ENCODE data around the gene QARS1. TPM values are rescaled to one million over a fixed set of nuclear protein-coding genes. Genes with fewer than 3 reads are reported as not detected.

The QARS1 gene
- total and polyA plus RNA-seq, 11 donors, result 145 to 221 (median 194) TPM

DNA sequence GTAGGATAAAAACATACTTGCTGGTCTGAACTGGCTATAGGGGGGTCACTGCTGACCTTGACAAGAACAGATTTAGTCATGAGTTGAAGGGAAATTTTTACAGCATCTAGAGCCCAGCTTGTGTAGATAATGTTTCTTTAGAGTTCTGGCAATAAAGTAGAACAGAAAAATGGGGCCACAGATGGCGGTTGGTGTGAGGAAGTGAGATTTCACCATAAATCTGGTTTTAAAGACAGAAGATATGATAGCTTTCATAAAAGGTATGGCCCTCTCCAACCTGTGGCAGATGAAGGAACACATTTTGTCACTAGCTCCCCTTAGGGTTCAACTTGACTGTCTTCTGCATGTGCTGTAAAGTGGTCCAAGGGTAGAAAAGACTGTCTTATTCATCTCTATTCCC, 51.0 kb downstream of the QARS1 start:
- no peak for ATAC-seq
- Histone ChIP-seq H3K9me3 (no peaks in the 10 kb centered on the region), H3K27me3 (no peaks in the 10 kb centered on the region), H3K27ac (no peak overlapping the region), H3K4me1 (no peaks in the 10 kb centered on the region), H3K36me3 (peaks cover 3 to 81% (median 67%) of the 10 kb centered on the region in 9 donors), H3K4me3 (no peak overlapping the region)
- DNase-seq, result no peak
- TF ChIP-seq POLR2A (IDR thresholded peaks at IDR 0.05), result no peak
- TF ChIP-seq, protein P1, sequence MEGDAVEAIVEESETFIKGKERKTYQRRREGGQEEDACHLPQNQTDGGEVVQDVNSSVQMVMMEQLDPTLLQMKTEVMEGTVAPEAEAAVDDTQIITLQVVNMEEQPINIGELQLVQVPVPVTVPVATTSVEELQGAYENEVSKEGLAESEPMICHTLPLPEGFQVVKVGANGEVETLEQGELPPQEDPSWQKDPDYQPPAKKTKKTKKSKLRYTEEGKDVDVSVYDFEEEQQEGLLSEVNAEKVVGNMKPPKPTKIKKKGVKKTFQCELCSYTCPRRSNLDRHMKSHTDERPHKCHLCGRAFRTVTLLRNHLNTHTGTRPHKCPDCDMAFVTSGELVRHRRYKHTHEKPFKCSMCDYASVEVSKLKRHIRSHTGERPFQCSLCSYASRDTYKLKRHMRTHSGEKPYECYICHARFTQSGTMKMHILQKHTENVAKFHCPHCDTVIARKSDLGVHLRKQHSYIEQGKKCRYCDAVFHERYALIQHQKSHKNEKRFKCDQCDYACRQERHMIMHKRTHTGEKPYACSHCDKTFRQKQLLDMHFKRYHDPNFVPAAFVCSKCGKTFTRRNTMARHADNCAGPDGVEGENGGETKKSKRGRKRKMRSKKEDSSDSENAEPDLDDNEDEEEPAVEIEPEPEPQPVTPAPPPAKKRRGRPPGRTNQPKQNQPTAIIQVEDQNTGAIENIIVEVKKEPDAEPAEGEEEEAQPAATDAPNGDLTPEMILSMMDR (IDR thresholded peaks at IDR 0.05), result no peak
- 86 to 93% (median 88%) methylated on average over 1 of the region's 1 CpG for WGBS, 4 donors
- intact Hi-C loops (cut with DNase I), result no loop called here

Small RNA genes within 50 kb of the gene (microRNA-seq; reads per million reads assigned to microRNA genes)
- 0 to 0.21 (median 0.06) reads per million in 4 donors for gene MIR6890

Other genes with a start within 250 kb of the QARS1 start
- gene SLC25A20, start 205.9 kb downstream of the QARS1 start, total RNA-seq, result 100 to 1,000 TPM in 2 of 9 donors, 10 to 100 TPM in 7; 44.6 to 176 (median 69.5) TPM
- 10 to 100 TPM; 50.5 to 65.7 TPM for gene SLC25A20, start 205.9 kb downstream of the QARS1 start, polyA plus RNA-seq
- gene ARIH2, start 185.9 kb downstream of the QARS1 start, total RNA-seq, result 100 to 1,000 TPM in 8 of 9 donors, 10 to 100 TPM in 1; 87.7 to 223 (median 126) TPM
- gene ARIH2, start 185.9 kb downstream of the QARS1 start, polyA plus RNA-seq, result 10 to 100 TPM; 77.6 to 79.3 TPM
- gene P4HTM, start 114.5 kb downstream of the QARS1 start, total RNA-seq, result 10 to 100 TPM; 22.1 to 42.7 (median 34.0) TPM
- 10 to 100 TPM; 19.0 to 27.0 TPM for gene P4HTM, start 114.5 kb downstream of the QARS1 start, polyA plus RNA-seq
- gene WDR6, start 97.4 kb downstream of the QARS1 start, total RNA-seq, result 10 to 100 TPM; 56.2 to 91.2 (median 80.7) TPM
- gene WDR6, start 97.4 kb downstream of the QARS1 start, polyA plus RNA-seq, result 10 to 100 TPM; 68.9 to 73.6 TPM
- 10 to 100 TPM in 8 of 9 donors, 1 to 10 TPM in 1; 8.1 to 24.7 (median 14.9) TPM for gene DALRD3, start 86.2 kb downstream of the QARS1 start, total RNA-seq
- 10 to 100 TPM in 1 of 2 donors, 1 to 10 TPM in 1; 6.8 to 13.3 TPM for gene DALRD3, start 86.2 kb downstream of the QARS1 start, polyA plus RNA-seq
- 100 to 1,000 TPM; 140 to 308 (median 160) TPM for gene NDUFAF3, start 82.6 kb downstream of the QARS1 start, total RNA-seq
- gene NDUFAF3, start 82.6 kb downstream of the QARS1 start, polyA plus RNA-seq, result 100 to 1,000 TPM; 119 to 273 TPM
- gene IMPDH2, start 75.4 kb downstream of the QARS1 start, total RNA-seq, result 10 to 100 TPM; 43.9 to 87.8 (median 55.4) TPM
- 100 to 1,000 TPM in 1 of 2 donors, 10 to 100 TPM in 1; 35.9 to 116 TPM for gene IMPDH2, start 75.4 kb downstream of the QARS1 start, polyA plus RNA-seq
- 10 to 100 TPM; 44.6 to 91.6 (median 55.5) TPM for gene QRICH1, start 10.7 kb downstream of the QARS1 start, total RNA-seq
- gene QRICH1, start 10.7 kb downstream of the QARS1 start, polyA plus RNA-seq, result 10 to 100 TPM; 20.0 to 31.2 TPM
- gene USP19, start 16.1 kb upstream of the QARS1 start, total RNA-seq, result 10 to 100 TPM; 47.9 to 90.3 (median 63.1) TPM
- 10 to 100 TPM; 19.2 to 34.7 TPM for gene USP19, start 16.1 kb upstream of the QARS1 start, polyA plus RNA-seq
- 1,000 to 10,000 TPM in 2 of 9 donors, 100 to 1,000 TPM in 7; 488 to 1,265 (median 769) TPM for gene LAMB2, start 28.3 kb upstream of the QARS1 start, total RNA-seq
- 100 to 1,000 TPM; 290 to 836 TPM for gene LAMB2, start 28.3 kb upstream of the QARS1 start, polyA plus RNA-seq
- gene CCDC71, start 61.6 kb upstream of the QARS1 start, total RNA-seq, result 10 to 100 TPM in 7 of 9 donors, 1 to 10 TPM in 2; 9.7 to 24.0 (median 14.6) TPM
- 10 to 100 TPM in 1 of 2 donors, 1 to 10 TPM in 1; 9.8 to 17.7 TPM for gene CCDC71, start 61.6 kb upstream of the QARS1 start, polyA plus RNA-seq
- 100 to 1,000 TPM in 7 of 9 donors, 10 to 100 TPM in 2; 96.9 to 138 (median 112) TPM for gene KLHDC8B, start 66.8 kb upstream of the QARS1 start, total RNA-seq
- gene KLHDC8B, start 66.8 kb upstream of the QARS1 start, polyA plus RNA-seq, result 100 to 1,000 TPM in 1 of 2 donors, 10 to 100 TPM in 1; 66.3 to 134 TPM
- 1 to 10 TPM; 1.3 to 5.6 (median 2.9) TPM for gene C3orf62, start 172.5 kb upstream of the QARS1 start, total RNA-seq
- 1 to 10 TPM; 2.5 to 3.3 TPM for gene C3orf62, start 172.5 kb upstream of the QARS1 start, polyA plus RNA-seq
- gene USP4, start 235.3 kb upstream of the QARS1 start, total RNA-seq, result 10 to 100 TPM; 17.3 to 48.6 (median 37.2) TPM
- gene USP4, start 235.3 kb upstream of the QARS1 start, polyA plus RNA-seq, result 10 to 100 TPM; 24.3 to 27.8 TPM

All from heart left ventricle (tissue), 16 donors.